CD4-positive, CD25-positive, alpha-beta regulatory T cell (primary cell): ENCODE data around the gene LSR. TPM values are rescaled to one million over a fixed set of nuclear protein-coding genes. Genes with fewer than 3 reads are reported as not detected.
"Not testable (repeated sequence)": the region's sequence is repeated elsewhere in the genome, so short reads cannot be mapped to it uniquely, and the experiment has no call there.

Experiments used
- ATAC-seq, 2 donors: fragments of 150-1000 bp; cut with Tn5 transposase; one replicate each; pipeline ENCODE4 v1.10.0; 2021; ENCODE audit warnings: low read depth in 2 of 2, moderate number of reproducible peaks in 2 of 2, moderate library complexity in 1 of 2
- DNase-seq, 3 donors: peaks; one replicate each; pipeline versions ENCODE4 v3.0.0 to v3.0.0-alpha.2; 2012 to 2022; ENCODE audit warnings: mixed read lengths in 1 of 3
- H3K27ac ChIP-seq: one replicate; pipeline ENCODE4 v1.7.0; 2013; ENCODE audit warnings: mild to moderate bottlenecking, low read length; ENCODE audit not compliant: insufficient read depth, poor library complexity, severe bottlenecking
- H3K27me3 ChIP-seq: one replicate; pipeline ENCODE4 v1.7.0; 2013; ENCODE audit warnings: low read length; ENCODE audit not compliant: control insufficient read depth, insufficient read depth
- H3K36me3 ChIP-seq: one replicate; pipeline ENCODE4 v1.7.0; 2013; ENCODE audit warnings: mild to moderate bottlenecking, low read length, moderate library complexity; ENCODE audit not compliant: control insufficient read depth, insufficient read depth
- H3K4me1 ChIP-seq: 2 replicates; pipeline ENCODE4 v1.7.0; 2013; ENCODE audit warnings: mild to moderate bottlenecking, low read length; ENCODE audit not compliant: insufficient read depth, control insufficient read depth, poor library complexity, severe bottlenecking
- H3K4me3 ChIP-seq: one replicate; pipeline ENCODE4 v1.7.0; 2013; ENCODE audit warnings: low read depth, mild to moderate bottlenecking, low read length, moderate library complexity
- H3K9me3 ChIP-seq, 2 experiments: 1 replicate in 1 of 2; 2 replicates in 1 of 2; pipeline ENCODE4 v1.7.0; 2013; ENCODE audit warnings: low read length in 2 of 2, mild to moderate bottlenecking in 1 of 2, moderate library complexity in 1 of 2; ENCODE audit not compliant: control insufficient read depth in 2 of 2
- H3K27ac Mint-ChIP-seq, 3 donors: one replicate each; pipeline ENCODE4 v1.8.0; 2020 to 2022; ENCODE audit warnings: mild to moderate bottlenecking in 3 of 3, mixed read lengths in 3 of 3, moderate library complexity in 2 of 3
- H3K27me3 Mint-ChIP-seq: one replicate; pipeline ENCODE4 v1.8.0; 2022; ENCODE audit warnings: mild to moderate bottlenecking, mixed read lengths
- H3K36me3 Mint-ChIP-seq: one replicate; pipeline ENCODE4 v1.8.0; 2020; ENCODE audit warnings: mixed read lengths
- H3K4me1 Mint-ChIP-seq, 4 donors: one replicate each; pipeline ENCODE4 v1.8.0; 2020 to 2022; ENCODE audit warnings: mixed read lengths in 4 of 4, mild to moderate bottlenecking in 1 of 4
- H3K4me3 Mint-ChIP-seq, 4 donors: one replicate each; pipeline ENCODE4 v1.8.0; 2020 to 2022; ENCODE audit warnings: mild to moderate bottlenecking in 4 of 4, mixed read lengths in 4 of 4, moderate library complexity in 3 of 4
- H3K9me3 Mint-ChIP-seq, 7 donors: one replicate each; pipeline ENCODE4 v1.8.0; 2020 to 2022; ENCODE audit warnings: mixed read lengths in 7 of 7, mild to moderate bottlenecking in 3 of 7, moderate library complexity in 2 of 7
- polyA plus RNA-seq, 4 donors: library from polyadenylated mRNA; unstranded; fragments of 300-500 nt; fragmentation: Illumina TruSeq; gene quantifications; one replicate each; pipeline ENCODE4 v1.2.3, GENCODE V29; 2021
- total RNA-seq: library from RNA; stranded (reverse); gene quantifications from one replicate; pipeline ENCODE4 v1.2.3, GENCODE V29; 2022

The LSR gene
- total and polyA plus RNA-seq, 5 donors from 2014 or later: 28.1 to 66.1 (median 49.9) TPM

GRCh38 chr19:35228177-35228930 is 20.4 kb upstream of the LSR start, which contains the start of gene FAM187B:
Gene FAM187B (minus strand): TSS chr19:35228739. CDS start chr19:35228680, 59 bp downstream.
- Mint-ChIP-seq H3K27ac (peak within 1 kb of the TSS in 1 of 3 donors; percentile 81), H3K36me3 (no peaks in the 10 kb centered on the region), H3K27me3 (peaks cover 7% of the 10 kb centered on the region), H3K4me3 (no peak within 1 kb of the TSS), H3K4me1 (peaks cover 0 to 29% (median 11%) of the 10 kb centered on the region in 4 donors), H3K9me3 (no peaks in the 10 kb centered on the region)
- Histone ChIP-seq H3K27me3 (no peaks in the 10 kb centered on the region), H3K36me3 (no peaks in the 10 kb centered on the region), H3K4me3 (no peak within 1 kb of the TSS), H3K9me3 (no peaks in the 10 kb centered on the region), H3K27ac (no peak within 1 kb of the TSS), H3K4me1 (peaks cover 17% of the 10 kb centered on the region)
- DNase-seq (no peak), ATAC-seq (no peak)

DNA sequence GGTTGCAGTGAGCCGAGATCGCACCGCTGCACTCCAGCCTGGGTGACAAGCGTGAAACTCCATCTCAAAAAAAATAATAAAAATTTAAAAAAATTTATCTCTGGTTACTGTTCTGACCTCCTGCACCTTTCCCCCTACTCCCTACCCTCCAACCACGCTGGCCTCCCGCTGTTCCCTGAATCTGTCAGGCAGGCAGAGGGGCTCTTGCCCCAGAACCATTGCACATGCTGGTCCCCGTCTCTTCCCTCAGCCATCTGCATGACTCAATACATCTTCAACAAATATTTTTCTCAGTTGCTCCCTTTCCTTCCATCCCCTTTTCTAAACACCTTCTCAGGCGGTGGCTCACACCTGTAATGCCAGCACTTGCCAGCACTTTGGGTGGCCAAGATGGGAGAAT is 19.2 kb upstream of the LSR start:
- Histone ChIP-seq H3K4me3 (no peak overlapping the region), H3K36me3 (no peaks in the 10 kb centered on the region), H3K27me3 (no peaks in the 10 kb centered on the region), H3K27ac (no peak overlapping the region), H3K9me3 (no peaks in the 10 kb centered on the region), H3K4me1 (peaks cover 8% of the 10 kb centered on the region)
- no peak overlapping the region for H3K4me3 Mint-ChIP-seq
- peaks cover 8% of the 10 kb centered on the region for H3K27me3 Mint-ChIP-seq
- DNase-seq (no peak), ATAC-seq (no peak)
- H3K4me1 Mint-ChIP-seq: peaks cover 0 to 18% (median 8%) of the 10 kb centered on the region in 4 donors
- peak overlapping the region in 1 of 3 donors; percentile 81 for H3K27ac Mint-ChIP-seq
- no peaks in the 10 kb centered on the region for H3K36me3 Mint-ChIP-seq
- no peaks in the 10 kb centered on the region for H3K9me3 Mint-ChIP-seq

DNA sequence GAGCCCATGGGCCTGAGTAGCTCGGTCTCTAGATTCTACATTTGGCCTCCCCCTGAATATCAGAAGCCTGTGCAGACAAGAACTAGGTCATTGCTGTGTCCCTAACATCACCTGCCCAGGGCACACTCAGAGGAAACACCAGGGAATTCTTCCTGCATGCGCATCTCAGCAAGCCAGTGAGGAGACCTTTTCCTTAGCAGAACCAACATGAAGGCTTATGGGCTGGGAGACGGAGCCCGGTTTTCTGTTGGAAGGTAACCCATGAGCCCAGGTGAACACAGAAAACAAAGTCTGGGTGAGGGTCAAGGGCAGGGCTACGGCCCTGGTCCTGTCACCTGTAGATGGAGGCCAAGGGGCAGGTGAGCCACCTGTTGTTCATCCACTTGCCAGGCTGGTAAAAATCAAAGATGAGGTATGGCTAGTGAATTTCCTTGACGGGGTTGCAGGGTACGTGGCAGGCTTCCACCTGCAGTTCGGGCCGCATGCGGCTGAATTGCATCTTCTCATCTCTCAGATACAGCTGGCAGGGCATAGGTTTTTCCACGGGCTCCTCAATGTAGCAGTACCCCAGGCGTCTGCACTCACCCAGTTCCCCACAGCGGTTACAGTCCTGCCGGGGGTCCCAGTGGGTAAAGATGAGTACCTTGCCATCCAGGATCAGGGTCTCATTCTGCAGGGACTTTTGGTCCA is 16.7 kb upstream of the LSR start:
- Histone ChIP-seq H3K36me3 (no peaks in the 10 kb centered on the region), H3K27ac (no peak overlapping the region), H3K27me3 (no peaks in the 10 kb centered on the region), H3K4me1 (no peaks in the 10 kb centered on the region), H3K9me3 (no peaks in the 10 kb centered on the region), H3K4me3 (no peak overlapping the region)
- no peak for ATAC-seq
- Mint-ChIP-seq H3K27ac (no peak overlapping the region), H3K9me3 (no peaks in the 10 kb centered on the region), H3K4me3 (no peak overlapping the region), H3K36me3 (no peaks in the 10 kb centered on the region), H3K4me1 (peaks cover 0 to 14% (median 3%) of the 10 kb centered on the region in 4 donors), H3K27me3 (peaks cover 13% of the 10 kb centered on the region)
- DNase-seq: no peak

GRCh38 chr19:35232912-35233311 is 15.9 kb upstream of the LSR start:
- Mint-ChIP-seq H3K4me1 (peaks cover 0 to 14% (median 5%) of the 10 kb centered on the region in 4 donors), H3K27me3 (peaks cover 13% of the 10 kb centered on the region), H3K27ac (peak overlapping the region in 1 of 3 donors; percentile 53), H3K9me3 (no peaks in the 10 kb centered on the region), H3K4me3 (no peak overlapping the region), H3K36me3 (no peaks in the 10 kb centered on the region)
- no peaks in the 10 kb centered on the region for H3K4me1 ChIP-seq
- H3K4me3 ChIP-seq: no peak overlapping the region
- no peaks in the 10 kb centered on the region for H3K9me3 ChIP-seq
- ATAC-seq (no peak), DNase-seq (no peak)
- no peaks in the 10 kb centered on the region for H3K27me3 ChIP-seq
- H3K36me3 ChIP-seq: no peaks in the 10 kb centered on the region
- H3K27ac ChIP-seq: no peak overlapping the region

GRCh38 chr19:35236638-35237400 is 12.0 kb upstream of the LSR start:
- H3K4me3 Mint-ChIP-seq: peak overlapping the region in 1 of 4 donors; percentile 0
- peak in 1 of 2 donors; percentile 29 for ATAC-seq
- peak overlapping the region in 2 of 3 donors; percentile 49 to 80 for H3K27ac Mint-ChIP-seq
- H3K4me1 Mint-ChIP-seq: peaks cover 20 to 42% (median 30%) of the 10 kb centered on the region in 4 donors
- H3K27me3 Mint-ChIP-seq: peaks cover 9% of the 10 kb centered on the region
- H3K27ac ChIP-seq: no peak overlapping the region
- H3K36me3 Mint-ChIP-seq: peaks cover 5% of the 10 kb centered on the region
- no peaks in the 10 kb centered on the region for H3K27me3 ChIP-seq
- peaks cover 18% of the 10 kb centered on the region for H3K4me1 ChIP-seq
- H3K9me3 Mint-ChIP-seq: peaks cover 0 to 15% (median 0%) of the 10 kb centered on the region in 7 donors
- H3K36me3 ChIP-seq: no peaks in the 10 kb centered on the region
- peak in 1 of 3 donors; percentile 60 for DNase-seq
- no peak overlapping the region for H3K4me3 ChIP-seq
- H3K9me3 ChIP-seq: no peaks in the 10 kb centered on the region

- H3K27me3 ChIP-seq, ATAC-seq, H3K36me3 Mint-ChIP-seq, H3K36me3 ChIP-seq, H3K9me3 ChIP-seq, DNase-seq: not testable (repeated sequence)
- peak overlapping the region; percentile 66 for H3K27ac ChIP-seq
- peak overlapping the region; percentile 69 for H3K4me3 ChIP-seq
- Mint-ChIP-seq H3K4me1 (peaks cover 21 to 42% (median 30%) of the 10 kb centered on the region in 4 donors), H3K27me3 (peaks cover 15% of the 10 kb centered on the region), H3K9me3 (peaks cover 0 to 23% (median 2%) of the 10 kb centered on the region in 7 donors), H3K27ac (peak overlapping the region; percentile 72 to 93 (median 92)), H3K4me3 (peak overlapping the region; percentile 26 to 75 (median 54))
- H3K4me1 ChIP-seq: peaks cover 18% of the 10 kb centered on the region
Measured at GRCh38 chr19:35239597-35239996, 9.2 kb upstream of the LSR start.

- Mint-ChIP-seq H3K36me3 (peaks cover 11% of the 10 kb centered on the region), H3K27me3 (peaks cover 13% of the 10 kb centered on the region), H3K4me1 (peaks cover 21 to 40% (median 30%) of the 10 kb centered on the region in 4 donors), H3K27ac (peak overlapping the region; percentile 72 to 93 (median 92)), H3K9me3 (peaks cover 0 to 25% (median 3%) of the 10 kb centered on the region in 7 donors), H3K4me3 (peak overlapping the region; percentile 26 to 79 (median 68))
- peaks cover 18% of the 10 kb centered on the region for H3K4me1 ChIP-seq
- DNase-seq: peak in 2 of 3 donors; percentile 73 to 74
- H3K9me3 ChIP-seq: no peaks in the 10 kb centered on the region
- peak overlapping the region; percentile 66 for H3K27ac ChIP-seq
- peak; percentile 93 for ATAC-seq
- H3K36me3 ChIP-seq: no peaks in the 10 kb centered on the region
- H3K27me3 ChIP-seq: no peaks in the 10 kb centered on the region
- H3K4me3 ChIP-seq: peak overlapping the region; percentile 69
Measured at GRCh38 chr19:35240327-35240726, 8.5 kb upstream of the LSR start.
